Glomerular visceral epithelial cell (primary cell): ENCODE data around the gene CDH26.
A peak's percentile ranks its signal among the peaks of the same experiment; 100 is the strongest.

Experiments used
- DNase-seq: peaks from one replicate; pipeline ENCODE4 v3.0.0-alpha.2; 2016; ENCODE audit errors: extremely low spot score

Gene CDH26

DNA sequence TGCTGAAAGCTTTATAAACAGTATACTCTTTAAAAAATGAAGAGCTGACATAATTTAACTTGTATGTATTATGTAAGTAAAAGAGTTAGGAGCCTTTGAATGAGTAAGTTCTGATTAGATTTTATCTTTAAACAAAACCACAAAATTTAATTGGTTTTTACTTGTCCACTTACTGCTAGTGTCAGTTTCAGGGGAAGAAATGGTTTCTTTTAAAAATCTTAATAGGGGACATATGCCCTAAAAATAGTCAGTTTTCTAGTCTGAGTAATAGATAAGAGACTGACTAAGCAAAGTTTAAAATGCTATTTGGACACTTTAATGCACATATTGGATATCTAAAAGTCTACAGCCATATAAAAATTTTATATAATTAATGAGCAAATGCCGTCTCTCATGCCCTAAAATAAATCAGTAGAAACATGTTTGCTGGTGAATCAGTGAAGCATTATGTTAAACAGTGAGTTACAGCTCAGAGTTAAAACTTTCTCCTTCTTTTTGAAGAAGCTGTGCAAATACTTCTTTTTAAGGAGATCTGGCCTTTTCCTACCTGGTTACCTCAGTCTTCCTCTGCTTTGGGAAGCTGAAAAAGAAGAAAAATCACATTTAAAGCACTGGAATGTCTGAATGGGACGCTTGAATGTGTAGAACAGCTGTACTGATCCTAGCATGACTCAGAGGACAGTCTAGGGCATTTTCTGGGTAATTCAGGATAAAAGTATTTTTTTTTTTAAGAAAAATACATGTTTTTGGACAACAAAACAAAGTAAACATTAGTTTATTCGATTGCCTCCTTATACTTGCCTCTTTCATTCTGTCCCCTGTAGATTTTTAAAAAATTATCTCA lies 55.3 kb downstream of the CDH26 start:
- no peak for DNase-seq

GRCh38 chr20:60016406-60016805 lies 58.2 kb downstream of the CDH26 start:
- DNase-seq = no peak

DNA sequence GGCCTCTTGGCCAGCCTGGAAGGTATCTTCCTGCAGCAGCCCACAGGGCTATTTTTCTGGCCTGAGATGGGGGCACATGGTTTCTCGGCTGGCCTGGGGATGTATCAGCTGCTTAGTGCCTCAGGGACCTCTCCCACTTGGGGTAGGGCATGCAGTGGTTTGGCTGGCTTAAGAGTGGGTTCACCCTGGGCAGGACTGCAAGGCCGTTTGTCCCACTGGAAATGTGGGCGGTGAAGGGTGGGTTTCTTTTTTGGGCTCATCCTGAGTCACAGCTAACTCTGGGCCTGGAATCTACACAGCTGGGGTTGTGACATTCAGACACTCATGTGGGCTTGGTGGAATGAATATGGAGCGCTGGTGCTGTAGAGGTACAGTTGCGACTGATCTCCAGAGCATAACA lies 62.0 kb downstream of the CDH26 start:
- no peak for DNase-seq

- DNase-seq = no peak
These were observed 62.9 kb downstream of the CDH26 start for GRCh38 chr20:60021104-60021503.

GRCh38 chr20:60022849-60023248 lies 64.6 kb downstream of the CDH26 start:
- no peak for DNase-seq

- DNase-seq = no peak
These were observed 66.0 kb downstream of the CDH26 start for GRCh38 chr20:60024245-60024644.

DNA sequence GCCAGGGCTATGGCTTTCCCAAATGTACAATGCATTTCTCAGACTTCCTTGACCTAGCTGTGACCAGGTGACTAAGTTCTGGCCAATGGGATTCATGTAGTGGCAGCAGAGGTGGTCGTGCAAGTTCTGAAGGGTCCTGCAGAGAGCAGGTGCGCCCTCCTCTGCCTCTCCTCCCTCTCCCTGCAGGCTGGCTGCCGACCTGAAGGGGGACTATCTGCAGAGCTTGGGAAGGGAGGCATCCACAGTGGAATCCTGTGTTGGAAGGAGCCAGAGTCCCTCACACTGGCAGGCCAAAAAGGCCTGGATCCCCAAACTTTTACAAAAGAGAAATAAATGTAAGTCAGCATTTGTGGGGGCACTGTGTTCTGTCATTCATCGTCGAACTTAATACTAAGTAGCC lies 66.6 kb downstream of the CDH26 start:
- DNase-seq = no peak

DNA sequence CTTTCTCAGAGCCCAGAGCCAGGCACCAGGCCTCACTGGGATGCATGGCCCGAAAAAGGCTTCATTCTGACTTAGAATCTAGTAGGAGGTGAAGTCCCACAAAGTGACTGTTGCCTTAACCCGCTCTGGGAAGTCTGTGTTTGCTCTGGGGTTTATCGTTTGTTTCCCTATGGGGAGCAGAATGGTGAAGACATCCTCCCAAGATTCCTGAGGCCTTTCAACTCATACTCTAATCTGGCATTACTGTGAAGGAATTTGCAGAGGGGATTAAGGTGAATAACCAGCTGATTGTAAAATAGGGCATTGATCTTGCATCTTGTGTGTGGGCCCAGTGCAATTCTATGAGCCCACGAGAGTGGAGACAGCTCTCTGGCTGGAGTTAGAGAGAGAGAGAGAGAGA lies 67.8 kb downstream of the CDH26 start:
- no peak for DNase-seq

- DNase-seq = no peak
These were observed 72.2 kb downstream of the CDH26 start for GRCh38 chr20:60030471-60030870.

GRCh38 chr20:60031107-60031506 lies 72.9 kb downstream of the CDH26 start:
- DNase-seq = no peak

GRCh38 chr20:60034231-60035110 lies 76.2 kb downstream of the CDH26 start:
- DNase-seq = no peak

DNA sequence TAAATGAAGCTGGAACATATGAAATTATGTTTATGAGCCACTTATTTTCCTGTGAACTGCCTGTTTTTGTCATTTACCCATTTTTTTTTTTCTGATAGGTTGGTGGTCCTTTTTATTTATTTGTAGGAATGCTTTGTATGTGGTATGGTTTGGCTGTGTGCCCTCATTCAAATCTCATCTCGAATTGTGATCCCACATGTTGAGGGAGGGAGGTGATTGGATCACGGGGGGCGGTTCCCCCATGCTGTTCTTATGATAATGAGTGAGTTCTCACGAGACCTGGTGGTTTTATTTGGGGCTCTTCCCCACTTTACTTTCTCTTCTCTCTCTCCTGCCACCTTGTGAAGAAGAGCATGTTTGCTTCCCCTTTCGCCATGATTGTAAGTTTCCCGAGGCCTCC lies 77.3 kb downstream of the CDH26 start:
- no peak for DNase-seq

GRCh38 chr20:60036346-60036745 lies 78.1 kb downstream of the CDH26 start:
- no peak for DNase-seq

- peak; percentile 42 for DNase-seq
These were observed 78.7 kb downstream of the CDH26 start for GRCh38 chr20:60036746-60037499.

DNA sequence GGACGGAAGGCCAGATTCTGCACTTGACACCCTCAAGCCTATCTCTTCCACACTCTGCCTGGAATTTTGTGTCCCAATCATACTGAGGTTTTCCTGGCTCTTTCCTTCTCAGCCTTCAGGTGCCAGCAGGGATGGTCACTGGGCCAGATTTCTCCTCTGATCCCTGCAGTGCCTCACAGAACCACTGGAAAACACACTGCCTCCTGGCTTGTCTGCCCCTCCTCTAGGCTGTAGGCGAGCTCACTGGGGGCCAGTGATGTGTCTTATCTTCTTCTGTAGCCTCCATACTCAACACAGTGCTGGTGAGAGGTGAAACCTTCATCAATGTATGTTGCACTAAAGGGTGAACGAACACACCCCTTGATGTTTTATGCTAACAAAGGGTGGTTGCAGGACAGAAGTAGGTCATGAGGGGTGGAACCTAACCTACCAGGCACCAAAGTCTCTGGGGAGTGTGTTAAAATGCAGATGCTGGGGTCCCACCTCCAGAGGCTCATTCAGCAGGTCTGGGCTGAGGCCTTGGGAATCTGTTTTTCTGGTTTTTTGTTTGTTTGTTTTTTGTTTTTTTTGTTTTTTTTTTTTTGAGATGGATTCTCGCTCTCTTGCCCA lies 80.3 kb downstream of the CDH26 start:
- DNase-seq = no peak

- no peak for DNase-seq
These were observed 81.3 kb downstream of the CDH26 start for GRCh38 chr20:60039526-60039925.

GRCh38 chr20:60040471-60041162 lies 82.4 kb downstream of the CDH26 start:
- DNase-seq = no peak

- peak; percentile 76 for DNase-seq
These were observed 83.4 kb downstream of the CDH26 start for GRCh38 chr20:60041436-60042165.

- DNase-seq = no peak
These were observed 85.2 kb downstream of the CDH26 start for GRCh38 chr20:60043435-60043834.

DNA sequence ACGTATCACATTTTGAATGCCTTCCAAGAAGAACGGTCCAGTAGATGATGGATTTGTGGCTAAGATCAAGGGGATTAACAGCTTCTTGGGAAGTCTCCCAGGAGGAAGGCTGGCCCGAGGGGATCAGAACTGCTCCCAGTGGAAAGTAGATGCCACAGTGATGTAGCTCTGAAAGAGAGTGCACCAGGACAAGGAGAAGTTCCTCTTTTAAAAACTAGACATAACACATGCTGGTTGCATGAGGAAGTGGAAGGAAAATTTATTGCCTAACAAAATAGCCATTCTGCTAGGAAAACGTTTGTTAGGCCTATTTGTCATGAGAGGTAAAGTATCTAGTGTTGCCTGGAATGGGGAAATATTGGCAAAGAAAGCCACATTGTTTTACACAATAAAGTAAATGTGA lies 87.8 kb downstream of the CDH26 start:
- no peak for DNase-seq
